ENCODE results near the gene SFPQ. TPM values are rescaled to one million over a fixed set of nuclear protein-coding genes. Genes with fewer than 3 reads are reported as not detected.

SFPQ gene, protein sequence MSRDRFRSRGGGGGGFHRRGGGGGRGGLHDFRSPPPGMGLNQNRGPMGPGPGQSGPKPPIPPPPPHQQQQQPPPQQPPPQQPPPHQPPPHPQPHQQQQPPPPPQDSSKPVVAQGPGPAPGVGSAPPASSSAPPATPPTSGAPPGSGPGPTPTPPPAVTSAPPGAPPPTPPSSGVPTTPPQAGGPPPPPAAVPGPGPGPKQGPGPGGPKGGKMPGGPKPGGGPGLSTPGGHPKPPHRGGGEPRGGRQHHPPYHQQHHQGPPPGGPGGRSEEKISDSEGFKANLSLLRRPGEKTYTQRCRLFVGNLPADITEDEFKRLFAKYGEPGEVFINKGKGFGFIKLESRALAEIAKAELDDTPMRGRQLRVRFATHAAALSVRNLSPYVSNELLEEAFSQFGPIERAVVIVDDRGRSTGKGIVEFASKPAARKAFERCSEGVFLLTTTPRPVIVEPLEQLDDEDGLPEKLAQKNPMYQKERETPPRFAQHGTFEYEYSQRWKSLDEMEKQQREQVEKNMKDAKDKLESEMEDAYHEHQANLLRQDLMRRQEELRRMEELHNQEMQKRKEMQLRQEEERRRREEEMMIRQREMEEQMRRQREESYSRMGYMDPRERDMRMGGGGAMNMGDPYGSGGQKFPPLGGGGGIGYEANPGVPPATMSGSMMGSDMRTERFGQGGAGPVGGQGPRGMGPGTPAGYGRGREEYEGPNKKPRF
- total RNA-seq (ENCODE audit: low replicate concordance), result 200 and 203 TPM in 2 replicates

GRCh38 chr1:35192853-35193664 is at the start of gene SFPQ:
Gene SFPQ, minus strand, starts transcription at chr1:35193145. Its CDS starts 96 bp downstream, at chr1:35193049.

Other genes starting within 250 kb of the SFPQ start
- 14.9 and 23.3 TPM in 2 replicates for gene TMEM35B, start 207.8 kb downstream of the SFPQ start, total RNA-seq (ENCODE audit: low replicate concordance)
- gene ZMYM6, start 161.2 kb downstream of the SFPQ start, total RNA-seq (ENCODE audit: low replicate concordance), result 8.3 and 9.8 TPM in 2 replicates
- gene ZMYM1, start 113.8 kb downstream of the SFPQ start, total RNA-seq (ENCODE audit: low replicate concordance), result 13.0 TPM in 2 replicates
- gene ZMYM4, start 75.6 kb upstream of the SFPQ start, total RNA-seq (ENCODE audit: low replicate concordance), result 19.0 and 28.0 TPM in 2 replicates